Measurements from ENCODE around the gene PCDH18.
"Not testable (repeated sequence)": the region's sequence is repeated elsewhere in the genome, so short reads cannot be mapped to it uniquely, and the experiment has no call there.

PCDH18 gene

GRCh38 chr4:137528673-137529072 lies 3.6 kb downstream of the PCDH18 start:
- DNase-seq: no peak

DNA sequence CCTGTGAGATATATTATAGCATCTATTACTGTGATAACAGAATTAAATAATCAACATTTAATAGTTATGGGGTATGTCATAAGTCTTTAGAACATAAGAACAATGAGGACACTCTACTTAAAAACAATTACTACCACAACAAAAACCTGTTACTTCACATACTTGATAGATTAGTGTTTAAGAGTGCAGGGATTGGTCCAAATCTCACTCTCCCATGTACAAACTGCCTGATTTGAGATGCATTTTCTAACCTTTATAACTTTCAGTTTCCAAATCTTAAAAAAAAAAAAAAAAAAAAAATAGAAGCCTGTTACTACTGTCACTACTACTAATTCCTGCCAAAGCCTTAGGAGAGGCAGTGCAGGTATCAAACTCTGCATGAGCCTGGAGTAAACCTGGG lies 5.6 kb downstream of the PCDH18 start:
- no peak for DNase-seq

DNA sequence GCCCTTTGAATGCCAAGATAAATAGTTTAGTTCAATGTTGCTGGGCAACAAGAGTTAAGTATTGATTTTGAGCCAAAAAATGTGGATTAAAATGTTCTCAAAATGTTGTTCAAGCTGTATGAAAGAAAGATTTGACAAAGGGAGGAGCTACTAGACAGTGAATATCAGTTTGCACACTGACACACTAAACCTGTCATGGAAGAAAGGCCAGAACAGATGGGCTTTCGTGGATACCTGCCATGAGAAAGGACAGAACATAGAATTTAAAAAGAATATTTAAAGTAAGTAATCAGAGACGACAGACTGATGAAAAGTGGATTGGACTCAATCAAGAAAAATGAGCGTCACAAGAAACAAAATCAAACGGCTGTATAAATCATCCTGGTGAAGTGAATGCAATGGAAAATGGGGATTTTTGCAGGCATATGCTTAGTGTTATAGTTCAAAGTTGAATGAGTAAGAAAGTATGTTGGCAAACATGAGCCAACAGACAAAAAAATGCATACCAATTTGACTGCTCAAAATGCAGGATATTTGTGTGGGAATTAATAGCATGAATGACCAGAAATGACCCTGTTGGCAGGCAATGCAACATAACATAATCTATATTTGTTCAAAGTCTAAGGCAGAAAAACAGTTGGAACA lies 7.4 kb downstream of the PCDH18 start:
- DNase-seq: no peak

- no peak for DNase-seq
Measured at GRCh38 chr4:137523329-137523728, 9.0 kb downstream of the PCDH18 start.

DNA sequence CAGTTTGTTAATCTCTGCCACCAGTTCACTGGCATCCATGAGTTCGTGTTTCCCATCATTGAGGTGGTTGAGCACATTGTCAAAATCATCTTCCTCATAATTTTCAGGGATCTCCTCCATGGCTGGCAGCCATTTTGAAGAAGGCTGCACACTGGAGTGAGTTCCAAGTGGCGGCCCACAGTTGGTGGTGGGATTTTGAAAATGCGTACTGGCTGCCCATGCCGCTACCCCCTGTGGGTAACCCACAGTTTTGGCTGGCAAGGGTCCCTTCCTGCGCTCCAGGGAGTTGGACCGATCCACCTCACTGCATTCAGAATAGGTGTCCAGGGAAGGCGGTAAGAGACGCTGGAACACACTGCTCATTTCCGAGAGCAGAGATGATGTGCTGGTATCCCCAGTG lies 11.2 kb downstream of the PCDH18 start:
- no peak for DNase-seq

DNA sequence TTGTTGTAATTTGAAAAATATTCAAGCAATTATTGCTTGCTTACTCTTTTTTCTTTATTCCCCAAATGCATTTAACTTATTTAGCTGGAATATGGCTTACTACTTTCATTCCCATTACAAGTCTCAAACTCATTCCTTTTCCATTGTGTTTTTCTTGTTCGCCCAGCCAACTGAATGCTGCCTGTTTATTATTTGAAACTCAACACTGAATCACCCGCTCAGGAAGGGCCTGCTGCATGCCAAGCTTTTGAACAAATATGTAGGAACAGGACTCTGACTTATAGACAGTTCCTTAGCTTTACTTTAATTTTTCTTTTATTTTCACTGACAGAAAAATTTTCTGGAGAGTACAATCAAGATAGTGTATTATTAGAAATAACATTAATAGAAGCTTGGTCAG lies 12.9 kb downstream of the PCDH18 start:
- DNase-seq: no peak

DNA sequence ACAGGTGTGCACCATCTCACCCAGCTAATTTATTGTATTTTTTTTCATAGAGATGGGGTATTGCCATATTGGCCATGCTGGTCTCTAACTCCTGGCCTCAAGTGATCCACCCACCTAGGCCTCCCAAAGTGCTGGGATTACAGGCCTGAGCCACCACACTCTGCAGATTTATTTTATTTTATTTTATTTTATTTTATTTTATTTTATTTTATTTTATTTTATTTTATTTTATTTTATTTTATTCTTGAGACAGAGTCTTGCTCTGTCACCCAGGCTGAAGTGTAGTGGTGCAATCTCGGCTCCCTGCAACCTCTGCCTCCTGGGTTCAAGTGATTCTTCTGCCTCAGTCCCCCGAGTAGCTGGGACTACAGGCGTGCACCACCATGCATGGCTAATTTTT lies 15.0 kb downstream of the PCDH18 start:
- DNase-seq: not testable (repeated sequence)

DNA sequence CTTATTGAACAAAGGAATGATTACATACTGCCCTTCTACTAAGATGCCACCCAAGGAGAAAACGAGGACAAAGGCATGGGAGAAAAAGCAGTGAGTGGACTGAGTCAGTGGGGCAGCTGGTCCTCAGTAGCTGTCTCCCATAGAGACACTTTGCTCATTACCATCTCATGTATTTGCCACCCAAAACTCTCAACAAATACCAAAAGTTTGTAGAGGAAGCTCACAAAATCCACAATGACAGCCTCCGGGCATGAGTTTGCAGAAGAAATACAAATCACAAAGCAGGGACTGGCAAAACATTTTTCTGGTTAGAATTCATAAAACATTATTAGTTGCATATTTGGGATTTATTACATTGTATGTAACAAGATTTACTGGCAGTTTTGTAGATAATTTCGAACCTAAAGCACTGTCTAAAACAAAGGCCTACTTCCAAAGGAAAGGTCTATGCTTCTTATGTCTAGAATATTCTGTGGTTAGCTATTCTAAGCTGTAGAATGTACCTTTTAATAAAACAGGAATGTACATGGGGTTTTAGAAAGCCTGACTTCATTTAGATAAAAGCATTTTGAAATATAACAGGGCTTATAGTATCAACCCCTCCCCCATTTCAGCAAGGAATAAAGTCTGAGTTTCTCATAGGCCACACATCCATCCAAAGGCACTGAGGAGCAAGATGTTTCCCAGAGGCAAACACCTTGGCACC lies 17.7 kb downstream of the PCDH18 start:
- DNase-seq: no peak

GRCh38 chr4:137510557-137511265 lies 21.6 kb downstream of the PCDH18 start:
- DNase-seq: peak in 1 of 2 experiments; percentile 1

- no peak for DNase-seq
Measured at GRCh38 chr4:137509855-137510282, 22.4 kb downstream of the PCDH18 start.

- no peak for DNase-seq
Measured at GRCh38 chr4:137502339-137503129, 29.8 kb downstream of the PCDH18 start.

DNA sequence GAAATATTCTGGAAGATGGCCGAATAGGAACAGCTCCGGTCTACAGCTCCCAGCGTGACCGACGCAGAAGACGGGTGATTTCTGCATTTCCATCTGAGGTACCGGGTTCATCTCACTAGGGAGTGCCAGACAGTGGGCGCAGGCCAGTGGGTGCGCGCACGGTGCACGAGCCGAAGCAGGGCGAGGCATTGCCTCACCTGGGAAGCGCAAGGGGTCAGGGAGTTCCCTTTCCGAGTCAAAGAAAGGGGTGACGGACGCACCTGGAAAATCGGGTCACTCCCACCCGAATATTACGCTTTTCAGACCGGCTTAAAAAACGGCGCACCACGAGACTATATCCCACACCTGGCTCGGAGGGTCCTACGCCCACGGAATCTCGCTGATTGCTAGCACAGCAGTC lies 36.0 kb downstream of the PCDH18 start:
- DNase-seq: not testable (repeated sequence)

GRCh38 chr4:137495578-137495977 lies 36.7 kb downstream of the PCDH18 start:
- no peak for DNase-seq

DNA sequence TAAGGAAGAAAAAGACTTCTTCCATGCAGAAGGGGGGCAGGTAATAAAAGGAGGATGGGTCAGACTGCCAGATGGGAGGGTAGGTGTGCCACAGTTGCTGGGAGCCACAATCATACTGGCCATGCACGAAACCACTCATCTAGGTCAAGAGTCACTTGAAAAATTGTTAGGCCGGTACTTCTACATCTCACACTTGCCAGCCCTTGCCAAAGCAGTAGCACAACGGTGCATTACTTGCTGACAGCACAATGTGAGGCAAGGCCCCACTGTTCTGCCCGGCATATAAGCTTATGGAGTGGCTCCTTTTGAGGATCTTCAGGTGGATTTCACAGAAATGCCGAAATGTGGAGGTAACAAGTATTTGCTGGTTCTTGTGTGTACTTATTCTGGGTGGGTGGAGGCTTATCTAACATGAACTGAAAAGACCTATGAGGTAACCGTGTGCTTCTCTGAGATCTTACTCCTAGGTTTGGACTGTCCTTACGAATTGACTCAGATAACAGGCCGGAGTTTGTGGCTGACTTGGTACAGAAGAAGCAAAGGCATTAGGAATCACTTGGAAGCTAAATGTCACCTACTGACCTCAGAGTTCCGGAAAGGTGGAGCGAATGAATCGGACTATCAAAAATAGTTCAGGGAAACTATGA lies 48.9 kb downstream of the PCDH18 start:
- not testable (repeated sequence) for DNase-seq

DNA sequence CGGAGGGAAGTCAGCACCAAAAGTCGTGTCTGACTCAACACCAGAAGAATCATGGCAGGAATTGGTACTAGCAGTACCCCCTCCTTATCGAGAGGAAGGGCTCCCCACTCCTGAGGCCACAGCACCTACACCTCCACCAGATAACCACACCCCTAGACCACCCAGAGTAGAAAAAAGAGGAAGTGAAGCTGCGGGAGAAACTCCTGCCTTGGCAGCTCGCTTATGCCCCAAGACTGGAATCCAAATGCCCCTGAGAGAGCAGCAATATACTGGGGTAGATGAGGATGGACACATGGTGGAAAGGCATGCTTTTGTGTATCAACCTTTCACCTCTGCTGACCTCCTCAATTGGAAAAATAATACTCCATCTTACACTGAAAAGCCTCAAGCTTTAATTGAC lies 52.6 kb downstream of the PCDH18 start:
- not testable (repeated sequence) for DNase-seq

DNA sequence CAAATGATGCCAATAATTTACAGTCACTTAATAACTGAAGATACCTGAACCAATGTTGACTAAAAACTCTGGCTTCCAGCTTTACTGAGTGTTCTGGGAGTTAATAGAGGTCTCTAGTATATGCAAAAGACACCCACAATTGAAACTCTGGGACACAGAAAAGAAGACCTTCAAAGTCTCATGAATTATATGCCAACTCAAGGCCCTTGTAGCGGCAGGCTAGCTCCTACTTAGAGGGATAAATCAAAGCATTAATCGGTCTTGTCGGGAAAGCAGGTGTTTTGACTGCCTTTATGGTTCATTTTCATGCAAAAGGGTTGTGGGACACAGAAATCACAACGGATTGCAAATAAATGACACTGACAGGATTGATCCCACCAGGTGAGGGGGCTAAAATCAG lies 55.9 kb downstream of the PCDH18 start:
- DNase-seq: no peak

- no peak for DNase-seq
Measured at GRCh38 chr4:137474711-137475301, 57.5 kb downstream of the PCDH18 start.

- no peak for DNase-seq
Measured at GRCh38 chr4:137471895-137472294, 60.4 kb downstream of the PCDH18 start.

GRCh38 chr4:137471461-137471860 lies 60.8 kb downstream of the PCDH18 start:
- no peak for DNase-seq

DNA sequence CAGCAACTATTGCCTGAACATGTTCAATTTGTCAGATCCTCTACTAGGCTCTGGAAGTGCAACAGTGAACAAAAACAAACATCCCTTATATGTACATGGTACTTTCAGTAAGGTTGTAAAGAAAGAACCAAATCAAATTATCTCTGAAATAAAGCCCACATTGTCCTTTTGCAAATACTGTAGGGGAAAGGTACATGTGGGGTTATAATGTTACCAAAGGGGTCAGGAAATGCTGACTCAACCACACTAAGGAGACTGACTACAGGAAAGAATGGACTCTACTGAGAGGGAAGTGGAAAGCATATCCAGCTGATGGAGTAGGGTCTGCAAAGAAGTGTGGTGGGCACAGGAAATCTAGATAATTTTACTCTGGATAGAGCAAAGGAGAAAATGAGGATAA lies 61.5 kb downstream of the PCDH18 start:
- no peak for DNase-seq
